Gastrocnemius medialis (tissue), 4 donors: Measurements from ENCODE around the gene MATN3. TPM values are rescaled to one million over a fixed set of nuclear protein-coding genes. Genes with fewer than 3 reads are reported as not detected.

Experiments
- ATAC-seq, 2 donors: fragments of 150-250 bp; one replicate each; pipeline ENCODE4 v1.9.1; 2016
- DNase-seq, 2 donors: peaks; one replicate each; pipeline ENCODE4 v3.0.0-alpha.2; 2019
- H3K27ac ChIP-seq, 4 donors: fragments of 200-600 bp; sonication (generic); 1 replicate in 1 of 4; 2 replicates in 3 of 4; pipeline ENCODE4 v1.5.1; 2016 to 2018; ENCODE audit warnings: mild to moderate bottlenecking in 2 of 4, moderate library complexity in 1 of 4
- H3K27me3 ChIP-seq, 3 donors: fragments of 200-600 bp; sonication (generic) in 2 of 3; 1 replicate in 1 of 3; 2 replicates in 2 of 3; pipeline versions ENCODE4 v1.5.1 to v1.6.0; 2016 to 2019; ENCODE audit warnings: mild to moderate bottlenecking in 1 of 3, moderate library complexity in 1 of 3
- H3K36me3 ChIP-seq, 2 donors: fragments of 200-600 bp; sonication (generic) in 1 of 2; one replicate each; pipeline ENCODE4 v1.5.1; 2017 to 2018
- H3K4me1 ChIP-seq, 2 donors: fragments of 200-600 bp; sonication (generic) in 1 of 2; one replicate each; pipeline ENCODE4 v1.5.1; 2016 to 2017; ENCODE audit warnings: mild to moderate bottlenecking in 2 of 2
- H3K4me3 ChIP-seq, 4 donors: fragments of 200-600 bp; sonication (generic) in 3 of 4; 1 replicate in 1 of 4; 2 replicates in 3 of 4; pipeline ENCODE4 v1.5.1; 2016 to 2019; ENCODE audit warnings: mild to moderate bottlenecking in 2 of 4
- H3K9me3 ChIP-seq, 3 donors: fragments of 200-600 bp; sonication (generic) in 2 of 3; 1 replicate in 1 of 3; 2 replicates in 2 of 3; pipeline ENCODE4 v1.5.1; 2016 to 2019
- POLR2A ChIP-seq, 2 donors: fragments of 450-650 bp; IDR thresholded peaks; one replicate each; pipeline ENCODE4 v1.6.1; 2017; ENCODE audit warnings: antibody characterized with exemption in 2 of 2, mild to moderate bottlenecking in 2 of 2, moderate library complexity in 2 of 2
- in situ Hi-C, 4 donors: fragments of 200-750 bp; cut with MboI; loops; one replicate each; pipeline versions ENCODE4 v1.15.0 to v1.8.0; 2017; ENCODE audit warnings: low sequenced_read_pairs in 4 of 4
- intact Hi-C: fragments of 100-400 bp; cut with DNase I; formaldehyde crosslinking; loops from one replicate; pipeline ENCODE4 v1.15.1; 2023; ENCODE audit warnings: low total_unique reads
- total RNA-seq, 4 donors: library from RNA; depleted of rRNA; stranded (reverse); fragments of >200 nt; gene quantifications; one replicate each; pipeline versions ENCODE4 v1.1.0 to v1.2.3, GENCODE V29; 2016
- TF ChIP-seq, protein P1 (sequence below), 5 experiments: fragments of 450-650 bp in 3 of 5; fragments of 200-600 bp in 2 of 5; sonication (generic) in 2 of 5; IDR thresholded peaks in 4 of 5; conservative IDR thresholded peaks in 1 of 5; 1 replicate in 4 of 5; 2 replicates in 1 of 5; pipeline ENCODE4 v1.5.1; 2016 to 2019; ENCODE audit warnings: antibody characterized with exemption in 5 of 5, mild to moderate bottlenecking in 3 of 5, moderate library complexity in 3 of 5

Gene MATN3
- total RNA-seq, 4 donors from 2014 or later: 0.26 to 0.35 (median 0.34) TPM; not detected in 1

DNA sequence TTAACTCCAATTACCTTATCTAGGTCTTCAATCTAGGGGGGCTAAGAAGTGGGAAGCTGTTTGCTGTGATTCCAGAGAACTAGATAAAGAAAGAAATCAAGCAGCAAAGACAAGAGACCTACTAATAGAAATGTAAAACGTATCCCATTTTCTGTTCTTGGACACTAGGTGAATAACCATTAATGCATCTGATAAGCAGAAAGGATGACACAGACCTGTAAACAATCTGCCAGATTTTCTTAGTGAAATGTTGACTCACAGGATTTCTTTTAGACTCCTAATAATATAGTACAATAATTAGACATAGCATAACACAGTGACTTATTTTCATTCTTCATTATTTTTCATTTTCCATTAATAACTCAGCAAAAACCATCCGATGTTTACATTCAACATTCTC lies 23.9 kb downstream of the MATN3 start:
- ATAC-seq: no peak
- TF ChIP-seq POLR2A (IDR thresholded peaks at IDR 0.05): no peak
- TF ChIP-seq, protein P1, sequence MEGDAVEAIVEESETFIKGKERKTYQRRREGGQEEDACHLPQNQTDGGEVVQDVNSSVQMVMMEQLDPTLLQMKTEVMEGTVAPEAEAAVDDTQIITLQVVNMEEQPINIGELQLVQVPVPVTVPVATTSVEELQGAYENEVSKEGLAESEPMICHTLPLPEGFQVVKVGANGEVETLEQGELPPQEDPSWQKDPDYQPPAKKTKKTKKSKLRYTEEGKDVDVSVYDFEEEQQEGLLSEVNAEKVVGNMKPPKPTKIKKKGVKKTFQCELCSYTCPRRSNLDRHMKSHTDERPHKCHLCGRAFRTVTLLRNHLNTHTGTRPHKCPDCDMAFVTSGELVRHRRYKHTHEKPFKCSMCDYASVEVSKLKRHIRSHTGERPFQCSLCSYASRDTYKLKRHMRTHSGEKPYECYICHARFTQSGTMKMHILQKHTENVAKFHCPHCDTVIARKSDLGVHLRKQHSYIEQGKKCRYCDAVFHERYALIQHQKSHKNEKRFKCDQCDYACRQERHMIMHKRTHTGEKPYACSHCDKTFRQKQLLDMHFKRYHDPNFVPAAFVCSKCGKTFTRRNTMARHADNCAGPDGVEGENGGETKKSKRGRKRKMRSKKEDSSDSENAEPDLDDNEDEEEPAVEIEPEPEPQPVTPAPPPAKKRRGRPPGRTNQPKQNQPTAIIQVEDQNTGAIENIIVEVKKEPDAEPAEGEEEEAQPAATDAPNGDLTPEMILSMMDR (IDR thresholded peaks at IDR 0.05 in 4 of 5, conservative IDR thresholded peaks at IDR 0.05 in 1 of 5): no peak
- Histone ChIP-seq H3K4me1 (peaks cover 11 to 19% of the 10 kb centered on the region in 2 donors), H3K27me3 (peaks cover 0 to 8% (median 0%) of the 10 kb centered on the region in 3 donors), H3K4me3 (peak overlapping the region in 2 of 4 donors; percentile 71 to 91), H3K36me3 (no peaks in the 10 kb centered on the region), H3K9me3 (no peaks in the 10 kb centered on the region), H3K27ac (no peak overlapping the region)
- no peak for DNase-seq
- in situ Hi-C loops: no loop called here
- intact Hi-C loops: no loop called here

DNA sequence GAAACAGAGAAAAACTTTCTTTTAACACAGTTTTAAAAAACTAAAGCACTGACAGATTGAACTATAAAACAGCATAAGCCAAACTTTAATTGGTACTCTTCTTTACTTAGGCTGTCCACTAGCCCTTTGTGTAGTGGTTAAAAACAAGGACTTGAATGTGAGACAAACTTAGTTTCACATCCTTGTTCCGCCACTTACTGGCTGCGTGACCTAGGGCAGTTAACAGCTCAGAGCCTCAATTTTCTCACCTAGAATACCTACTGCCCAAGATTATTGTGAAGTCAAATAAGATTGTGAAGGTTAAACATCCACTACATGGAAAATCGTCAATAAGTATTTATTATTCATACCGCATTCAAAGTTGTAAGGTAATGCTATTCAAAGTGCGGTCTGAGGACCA lies 24.5 kb downstream of the MATN3 start:
- Histone ChIP-seq H3K9me3 (no peaks in the 10 kb centered on the region), H3K4me3 (no peak overlapping the region), H3K27me3 (peaks cover 0 to 7% (median 0%) of the 10 kb centered on the region in 3 donors), H3K27ac (no peak overlapping the region), H3K4me1 (peaks cover 11 to 19% of the 10 kb centered on the region in 2 donors), H3K36me3 (no peaks in the 10 kb centered on the region)
- in situ Hi-C loops: no loop called here
- no peak for ATAC-seq
- intact Hi-C loops: no loop called here
- no peak for DNase-seq
- TF ChIP-seq POLR2A (IDR thresholded peaks at IDR 0.05): no peak
- TF ChIP-seq, protein P1 (IDR thresholded peaks at IDR 0.05 in 4 of 5, conservative IDR thresholded peaks at IDR 0.05 in 1 of 5): no peak

DNA sequence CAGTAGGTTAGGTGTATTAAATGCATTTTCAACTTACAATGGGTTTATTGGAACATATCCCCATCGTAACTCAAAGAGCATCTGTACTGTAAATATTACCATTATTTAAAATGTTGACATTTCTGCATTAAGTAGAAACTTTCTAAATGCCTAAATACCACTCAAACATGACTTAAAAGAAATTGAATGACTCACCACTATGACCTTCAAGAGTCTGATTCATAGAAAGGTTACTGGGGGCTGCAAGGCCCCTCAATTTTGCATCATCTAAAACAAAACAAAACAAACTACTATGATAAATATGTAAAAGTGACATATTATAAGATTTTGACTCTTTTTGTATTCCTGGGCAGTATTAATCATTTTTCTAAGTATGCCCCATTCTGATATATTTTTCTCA lies 30.2 kb downstream of the MATN3 start:
- Histone ChIP-seq H3K27me3 (no peaks in the 10 kb centered on the region), H3K9me3 (no peaks in the 10 kb centered on the region), H3K36me3 (no peaks in the 10 kb centered on the region), H3K27ac (no peak overlapping the region), H3K4me3 (no peak overlapping the region), H3K4me1 (no peaks in the 10 kb centered on the region)
- DNase-seq: no peak
- no peak for TF ChIP-seq POLR2A (IDR thresholded peaks at IDR 0.05)
- TF ChIP-seq, protein P1 (IDR thresholded peaks at IDR 0.05 in 4 of 5, conservative IDR thresholded peaks at IDR 0.05 in 1 of 5): no peak
- intact Hi-C loops (no loop called here), in situ Hi-C loops (no loop called here)
- ATAC-seq: no peak

DNA sequence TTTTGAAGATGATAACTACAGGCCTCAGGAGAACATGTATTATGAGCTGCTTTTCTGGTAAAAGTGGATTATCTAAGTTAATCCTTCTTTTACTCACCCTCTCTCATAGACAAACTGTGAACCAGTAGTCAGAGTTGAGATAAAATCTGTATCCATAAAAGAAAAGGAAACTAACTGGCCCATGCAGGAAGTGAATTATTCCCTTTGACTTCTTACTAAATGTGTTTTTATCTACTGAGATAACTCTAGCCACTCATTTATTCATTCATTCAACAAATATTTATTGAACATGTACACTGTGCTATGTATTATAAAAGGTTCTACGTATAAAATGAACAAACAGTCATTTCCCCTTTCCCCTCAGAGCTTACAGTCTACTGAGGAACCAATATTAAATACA lies 32.5 kb downstream of the MATN3 start:
- H3K9me3 ChIP-seq: no peaks in the 10 kb centered on the region

More for the DNA sequence above, 32.5 kb downstream of the MATN3 start:
- H3K4me1 ChIP-seq: no peaks in the 10 kb centered on the region
- TF ChIP-seq, protein P1 (IDR thresholded peaks at IDR 0.05 in 4 of 5, conservative IDR thresholded peaks at IDR 0.05 in 1 of 5): no peak
- no peak for TF ChIP-seq POLR2A (IDR thresholded peaks at IDR 0.05)
- H3K4me3 ChIP-seq: no peak overlapping the region
- no peaks in the 10 kb centered on the region for H3K27me3 ChIP-seq
- in situ Hi-C loops: no loop called here
- H3K36me3 ChIP-seq: no peaks in the 10 kb centered on the region
- no peak overlapping the region for H3K27ac ChIP-seq
- no peak for DNase-seq
- no peak for ATAC-seq
- intact Hi-C loops: no loop called here
